Stimulated activated CD8-positive, alpha-beta memory T cell treated with anti-CD3 and anti-CD28 coated beads, Interleukin-2, amount 100 ng/mL, for 48 hours (primary cell): ENCODE results near the gene OR10J4.
"Not testable (repeated sequence)": the region's sequence is repeated elsewhere in the genome, so short reads cannot be mapped to it uniquely, and the experiment has no call there.

Experiments used
- DNase-seq, 2 donors: peaks; one replicate each; pipeline ENCODE4 v3.0.0-alpha.2; 2020; ENCODE audit warnings: low read depth in 2 of 2

The OR10J4 gene

GRCh38 chr1:159431904-159432303 is at the start of gene OR10J4:
Gene OR10J4, plus strand, starts transcription at chr1:159432204.
- DNase-seq = no peak

- no peak for DNase-seq
These were observed 25.2 kb upstream of the OR10J4 start for GRCh38 chr1:159406821-159407220.

- no peak for DNase-seq
These were observed 23.1 kb upstream of the OR10J4 start for GRCh38 chr1:159408862-159409400.

- DNase-seq = no peak
These were observed 10.2 kb upstream of the OR10J4 start for GRCh38 chr1:159421821-159422220.

GRCh38 chr1:159428536-159428935 is 3.5 kb upstream of the OR10J4 start:
- DNase-seq = no peak

- no peak for DNase-seq
These were observed 2.7 kb upstream of the OR10J4 start for GRCh38 chr1:159429074-159429861.

GRCh38 chr1:159430985-159431384 is 1.0 kb upstream of the OR10J4 start:
- no peak for DNase-seq

- no peak for DNase-seq
These were observed 4.5 kb downstream of the OR10J4 start for GRCh38 chr1:159436469-159436868.

GRCh38 chr1:159439422-159439821 is 7.4 kb downstream of the OR10J4 start, which contains the start of gene OR10J1:
Gene OR10J1, plus strand, starts transcription at chr1:159439722. Its CDS starts 70 bp downstream, at chr1:159439792.
- DNase-seq = no peak

- no peak for DNase-seq
These were observed 9.4 kb downstream of the OR10J4 start for GRCh38 chr1:159441360-159441759.

GRCh38 chr1:159442428-159442827 is 10.4 kb downstream of the OR10J4 start:
- DNase-seq = no peak

GRCh38 chr1:159443066-159443750 is 11.2 kb downstream of the OR10J4 start:
- no peak for DNase-seq

- DNase-seq = no peak
These were observed 12.5 kb downstream of the OR10J4 start for GRCh38 chr1:159444511-159444910.

GRCh38 chr1:159448181-159448580 is 16.2 kb downstream of the OR10J4 start:
- no peak for DNase-seq

- DNase-seq = not testable (repeated sequence)
These were observed 17.6 kb downstream of the OR10J4 start for GRCh38 chr1:159449605-159450004.

- DNase-seq = no peak
These were observed 27.5 kb downstream of the OR10J4 start for GRCh38 chr1:159459551-159459950.

GRCh38 chr1:159465191-159465603 is 33.2 kb downstream of the OR10J4 start:
- DNase-seq = no peak

GRCh38 chr1:159468321-159468720 is 36.3 kb downstream of the OR10J4 start:
- DNase-seq = no peak

- DNase-seq = no peak
These were observed 38.0 kb downstream of the OR10J4 start for GRCh38 chr1:159469921-159470533.

- DNase-seq = no peak
These were observed 41.3 kb downstream of the OR10J4 start for GRCh38 chr1:159473335-159473734.

- no peak for DNase-seq
These were observed 42.9 kb downstream of the OR10J4 start for GRCh38 chr1:159474926-159475325.
